GM19238 (cell line): Measurements from ENCODE around the gene HS2ST1.
"Not testable (repeated sequence)": the region's sequence is repeated elsewhere in the genome, so short reads cannot be mapped to it uniquely, and the experiment has no call there.

Source experiments
- DNase-seq: peaks from one replicate; pipeline ENCODE4 v3.0.0; 2011; ENCODE audit warnings: low spot score; ENCODE audit not compliant: insufficient read length

Gene HS2ST1

GRCh38 chr1:86965827-86966182, 51.4 kb downstream of the HS2ST1 start:
- DNase-seq = peak; percentile 8

GRCh38 chr1:86970938-86971337, 56.5 kb downstream of the HS2ST1 start:
- DNase-seq = no peak

GRCh38 chr1:86971778-86972177, 57.3 kb downstream of the HS2ST1 start:
- no peak for DNase-seq

- DNase-seq = no peak
Observed at GRCh38 chr1:86972262-86972661, 57.8 kb downstream of the HS2ST1 start.

GRCh38 chr1:86975993-86976550, 61.6 kb downstream of the HS2ST1 start:
- DNase-seq = no peak

- no peak for DNase-seq
Observed at GRCh38 chr1:86976664-86977063, 62.2 kb downstream of the HS2ST1 start.

- no peak for DNase-seq
Observed at GRCh38 chr1:86981482-86982213, 67.2 kb downstream of the HS2ST1 start.

- DNase-seq = not testable (repeated sequence)
Observed at GRCh38 chr1:86983677-86984076, 69.2 kb downstream of the HS2ST1 start.

GRCh38 chr1:86987446-86987845, 73.0 kb downstream of the HS2ST1 start:
- no peak for DNase-seq

GRCh38 chr1:86988835-86989234, 74.4 kb downstream of the HS2ST1 start:
- no peak for DNase-seq

- not testable (repeated sequence) for DNase-seq
Observed at GRCh38 chr1:86989690-86990089, 75.3 kb downstream of the HS2ST1 start.

GRCh38 chr1:86990826-86991225, 76.4 kb downstream of the HS2ST1 start:
- DNase-seq = no peak

- DNase-seq = no peak
Observed at GRCh38 chr1:86991549-86992186, 77.2 kb downstream of the HS2ST1 start.

- DNase-seq = no peak
Observed at GRCh38 chr1:86992861-86993260, 78.4 kb downstream of the HS2ST1 start.

GRCh38 chr1:86993269-86993985, 79.0 kb downstream of the HS2ST1 start:
- DNase-seq = no peak

- DNase-seq = no peak
Observed at GRCh38 chr1:86994061-86994460, 79.6 kb downstream of the HS2ST1 start.

GRCh38 chr1:86997538-86997937, 83.1 kb downstream of the HS2ST1 start:
- no peak for DNase-seq

- no peak for DNase-seq
Observed at GRCh38 chr1:86998280-86998679, 83.8 kb downstream of the HS2ST1 start.

- DNase-seq = no peak
Observed at GRCh38 chr1:86998727-86999126, 84.3 kb downstream of the HS2ST1 start.

GRCh38 chr1:87000460-87000859, 86.0 kb downstream of the HS2ST1 start:
- no peak for DNase-seq

GRCh38 chr1:87004857-87005256, 90.4 kb downstream of the HS2ST1 start:
- DNase-seq = no peak

- DNase-seq = no peak
Observed at GRCh38 chr1:87007323-87007722, 92.9 kb downstream of the HS2ST1 start.
